Right ventricle myocardium inferior (tissue), 1 donor: ENCODE results near the gene CD151. TPM values are rescaled to one million over a fixed set of nuclear protein-coding genes. Genes with fewer than 3 reads are reported as not detected.

Experiments
- ATAC-seq: fragments of 200-7000 bp; cut with Tn5 transposase; one replicate; pipeline ENCODE4 v1.9.1; 2020; ENCODE audit warnings: mild to moderate bottlenecking, moderate library complexity
- DNase-seq: peaks from one replicate; pipeline ENCODE4 v3.0.0; 2021; ENCODE audit errors: missing footprints
- intact Hi-C: fragments of 100-400 bp; cut with DNase I; formaldehyde crosslinking; loops from one replicate; pipeline ENCODE4 v1.11.0; 2022
- total RNA-seq: library from RNA; stranded (reverse); fragmentation: NEBNext Ultra II Directional; extraction: Animal tissue kit (Norgen Biotek cat#: 25700); gene quantifications from one replicate; pipeline ENCODE4 v1.2.1, GENCODE V29; 2021
- donor health status: DM: no; HTN: yes; CAD: no; lungs with severe emphysema.

CD151 gene
- total RNA-seq, 1 donor from 2014 or later = 462 TPM

- intact Hi-C loops = no loop called here
- DNase-seq (no peak), ATAC-seq (no peak)
These were observed 3.9 kb downstream of the CD151 start for GRCh38 chr11:836700-837099.

- ATAC-seq (no peak), DNase-seq (no peak)
- intact Hi-C loops = no loop called here
These were observed 4.6 kb downstream of the CD151 start for GRCh38 chr11:837189-837989.

- ATAC-seq = no peak
- intact Hi-C loops = no loop called here
- DNase-seq = no peak
These were observed 5.2 kb downstream of the CD151 start for GRCh38 chr11:837990-838307.

GRCh38 chr11:838441-839279 lies 5.9 kb downstream of the CD151 start:
- intact Hi-C loops = no loop called here
- ATAC-seq (no peak), DNase-seq (no peak)

GRCh38 chr11:839280-839623 lies 6.5 kb downstream of the CD151 start:
- intact Hi-C loops = no loop called here
- DNase-seq = no peak
- ATAC-seq = no peak

GRCh38 chr11:839875-840617 lies 7.3 kb downstream of the CD151 start:
- no peak for DNase-seq
- intact Hi-C loops = loop anchor here (5.0 kb wide), 3 partner anchors 33 to 87 kb away; partner anchors contain the start of genes AP2A2, CHID1, PIDD1 and RPLP2
- no peak for ATAC-seq

GRCh38 chr11:841981-842369 lies 9.2 kb downstream of the CD151 start:
- DNase-seq = no peak
- intact Hi-C loops = loop anchor here (5.0 kb wide), 3 partner anchors 35 to 85 kb away; partner anchors contain the start of genes AP2A2, CHID1, PIDD1 and RPLP2
- ATAC-seq = peak; percentile 0

GRCh38 chr11:842370-843002 lies 9.7 kb downstream of the CD151 start, which contains the start of the genes POLR2L and TSPAN4:
TSS of gene POLR2L (minus strand) at chr11:842529. CDS start at chr11:842508, 21 bp downstream.
TSS of gene TSPAN4 (plus strand) at chr11:842852. CDS start at chr11:850305, 7,453 bp downstream.
- intact Hi-C loops = loop anchor here (5.0 kb wide), 3 partner anchors 35 to 85 kb away; partner anchors contain the start of genes AP2A2, CHID1, PIDD1 and RPLP2
- peak; percentile 96 for DNase-seq
- ATAC-seq = peak; percentile 50

- no peak for DNase-seq
- intact Hi-C loops = loop anchor here (5.0 kb wide), 3 partner anchors 36 to 84 kb away; partner anchors contain the start of genes AP2A2, CHID1, PIDD1 and RPLP2
- ATAC-seq = no peak
These were observed 10.5 kb downstream of the CD151 start for GRCh38 chr11:843086-843734.

GRCh38 chr11:843818-844692 lies 11.3 kb downstream of the CD151 start:
- intact Hi-C loops = loop anchor here (5.0 kb wide), 3 partner anchors 37 to 83 kb away; partner anchors contain the start of genes AP2A2, CHID1, PIDD1 and RPLP2
- peak; percentile 95 for DNase-seq

GRCh38 chr11:844693-845644 lies 12.2 kb downstream of the CD151 start:
- DNase-seq (peak; percentile 94), ATAC-seq (peak; percentile 67)
- intact Hi-C loops = loop anchor here (5.0 kb wide), 3 partner anchors 38 to 82 kb away; partner anchors contain the start of genes AP2A2, CHID1, PIDD1 and RPLP2

More at GRCh38 chr11:843818-844692, 11.3 kb downstream of the CD151 start:
- peak; percentile 59 for ATAC-seq

GRCh38 chr11:845872-846495 lies 13.2 kb downstream of the CD151 start:
- ATAC-seq = no peak

GRCh38 chr11:846496-847098 lies 13.8 kb downstream of the CD151 start:
- ATAC-seq (no peak), DNase-seq (no peak)
- intact Hi-C loops = no loop called here

More at GRCh38 chr11:845872-846495, 13.2 kb downstream of the CD151 start:
- intact Hi-C loops = no loop called here
- DNase-seq = no peak

GRCh38 chr11:847876-848275 lies 15.1 kb downstream of the CD151 start:
- intact Hi-C loops = no loop called here

GRCh38 chr11:848380-848931 lies 15.7 kb downstream of the CD151 start:
- DNase-seq (no peak), ATAC-seq (no peak)
- intact Hi-C loops = no loop called here

More at GRCh38 chr11:847876-848275, 15.1 kb downstream of the CD151 start:
- DNase-seq = no peak
- no peak for ATAC-seq
